Progenitor cell of endocrine pancreas (in vitro differentiated cells): ENCODE results near the gene SLITRK1. TPM values are rescaled to one million over a fixed set of nuclear protein-coding genes. Genes with fewer than 3 reads are reported as not detected.

ENCODE experiments used
- DNase-seq: peaks from one replicate; pipeline ENCODE4 v3.0.0; 2021; ENCODE audit warnings: low spot score; ENCODE audit not compliant: unreplicated experiment
- H3K27ac Mint-ChIP-seq: 2 replicates; pipeline ENCODE4 v1.8.0; 2021; ENCODE audit warnings: mild to moderate bottlenecking, moderate library complexity, mixed read lengths
- H3K27me3 Mint-ChIP-seq: 2 replicates; pipeline ENCODE4 v1.8.0; 2021; ENCODE audit warnings: mixed read lengths
- H3K36me3 Mint-ChIP-seq: 2 replicates; pipeline ENCODE4 v1.8.0; 2022; ENCODE audit warnings: mixed read lengths; ENCODE audit not compliant: insufficient read depth
- H3K4me1 Mint-ChIP-seq: 2 replicates; pipeline ENCODE4 v1.8.0; 2021; ENCODE audit warnings: low read depth, mixed read lengths
- H3K4me3 Mint-ChIP-seq: 2 replicates; pipeline ENCODE4 v1.8.0; 2021; ENCODE audit warnings: low read depth, mild to moderate bottlenecking, moderate library complexity, mixed read lengths
- H3K9me3 Mint-ChIP-seq: 2 replicates; pipeline ENCODE4 v1.8.0; 2021; ENCODE audit warnings: low read depth, mixed read lengths
- CTCF ChIP-seq: fragments of 200-600 bp; sonication (generic); IDR thresholded peaks from one replicate; pipeline ENCODE4 v1.5.0; 2021; ENCODE audit warnings: antibody characterized with exemption, mild to moderate bottlenecking; ENCODE audit not compliant: unreplicated experiment
- total RNA-seq: library from RNA; stranded (reverse); gene quantifications from 2 replicates; pipeline ENCODE4 v1.2.1, GENCODE V29; 2021

SLITRK1 gene
- total RNA-seq, 1 donor from 2014 or later: 0.55 TPM

GRCh38 chr13:83867708-83868107, 14.6 kb downstream of the SLITRK1 start:
- DNase-seq: no peak
- no peak for TF ChIP-seq CTCF
- Mint-ChIP-seq H3K36me3 (no peaks in the 10 kb centered on the region), H3K27ac (no peak overlapping the region), H3K4me1 (peaks cover 1% of the 10 kb centered on the region), H3K27me3 (no peaks in the 10 kb centered on the region), H3K4me3 (no peak overlapping the region), H3K9me3 (no peaks in the 10 kb centered on the region)

GRCh38 chr13:83865161-83866137, 16.8 kb downstream of the SLITRK1 start:
- Mint-ChIP-seq H3K27ac (no peak overlapping the region), H3K4me1 (peaks cover 1% of the 10 kb centered on the region), H3K4me3 (no peak overlapping the region), H3K9me3 (no peaks in the 10 kb centered on the region), H3K27me3 (no peaks in the 10 kb centered on the region), H3K36me3 (no peaks in the 10 kb centered on the region)
- TF ChIP-seq CTCF: no peak
- no peak for DNase-seq

- H3K9me3 Mint-ChIP-seq: no peaks in the 10 kb centered on the region
- no peak for DNase-seq
- no peak overlapping the region for H3K27ac Mint-ChIP-seq
- H3K4me1 Mint-ChIP-seq: peaks cover 6% of the 10 kb centered on the region
- no peak for TF ChIP-seq CTCF
- no peaks in the 10 kb centered on the region for H3K27me3 Mint-ChIP-seq
- no peak overlapping the region for H3K4me3 Mint-ChIP-seq
- H3K36me3 Mint-ChIP-seq: no peaks in the 10 kb centered on the region
Observed at GRCh38 chr13:83853771-83854170, 28.5 kb downstream of the SLITRK1 start.

GRCh38 chr13:83845106-83845505, 37.2 kb downstream of the SLITRK1 start:
- Mint-ChIP-seq H3K27me3 (no peaks in the 10 kb centered on the region), H3K4me3 (no peak overlapping the region), H3K27ac (no peak overlapping the region), H3K9me3 (no peaks in the 10 kb centered on the region), H3K36me3 (no peaks in the 10 kb centered on the region), H3K4me1 (no peaks in the 10 kb centered on the region)
- TF ChIP-seq CTCF: no peak
- DNase-seq: no peak

GRCh38 chr13:83839146-83839545, 43.1 kb downstream of the SLITRK1 start:
- Mint-ChIP-seq H3K27ac (no peak overlapping the region), H3K4me3 (no peak overlapping the region), H3K9me3 (no peaks in the 10 kb centered on the region), H3K4me1 (no peaks in the 10 kb centered on the region), H3K27me3 (no peaks in the 10 kb centered on the region), H3K36me3 (no peaks in the 10 kb centered on the region)
- DNase-seq: no peak
- TF ChIP-seq CTCF: no peak
